ENCODE results near the gene FLOT1.

The FLOT1 gene

DNA sequence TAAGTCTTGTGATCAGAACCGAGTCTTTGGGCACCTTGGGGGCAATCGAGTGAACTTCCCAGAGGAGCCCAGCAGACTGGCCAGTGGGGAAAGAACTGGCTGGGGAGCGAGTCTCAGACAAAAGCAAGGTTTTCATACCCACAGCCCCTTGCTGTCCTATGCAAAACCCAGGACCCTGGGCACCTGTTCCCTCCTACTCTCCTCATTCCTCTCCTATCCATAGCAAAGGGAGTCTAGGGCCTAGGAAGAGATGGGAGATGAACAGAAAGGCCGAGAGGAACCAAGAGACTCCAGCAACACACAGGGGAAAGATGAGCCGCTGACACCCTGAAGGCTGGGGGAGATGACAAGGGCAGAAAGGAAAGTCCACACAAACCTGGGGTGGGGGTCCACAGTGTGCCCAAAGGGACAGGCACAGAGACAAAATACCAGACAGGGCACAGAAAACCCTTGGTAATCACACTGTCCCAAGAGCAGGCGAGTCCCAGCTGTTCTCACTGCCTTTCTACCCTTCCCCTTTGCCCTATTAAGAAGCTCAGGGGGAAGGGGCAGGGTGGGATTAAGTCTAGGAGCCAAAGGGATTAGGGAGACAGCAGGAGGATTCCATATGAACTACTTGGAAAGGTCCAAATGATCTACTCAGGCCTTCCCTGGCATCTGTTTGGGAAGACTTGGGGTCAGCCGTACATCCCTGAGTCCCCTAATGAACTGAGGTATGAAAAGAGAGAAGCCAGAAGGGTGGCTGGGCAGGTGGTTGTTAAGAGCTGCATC, 62.5 kb downstream of the FLOT1 start:
- no peak for DNase-seq (ENCODE audit: low spot score)

DNA sequence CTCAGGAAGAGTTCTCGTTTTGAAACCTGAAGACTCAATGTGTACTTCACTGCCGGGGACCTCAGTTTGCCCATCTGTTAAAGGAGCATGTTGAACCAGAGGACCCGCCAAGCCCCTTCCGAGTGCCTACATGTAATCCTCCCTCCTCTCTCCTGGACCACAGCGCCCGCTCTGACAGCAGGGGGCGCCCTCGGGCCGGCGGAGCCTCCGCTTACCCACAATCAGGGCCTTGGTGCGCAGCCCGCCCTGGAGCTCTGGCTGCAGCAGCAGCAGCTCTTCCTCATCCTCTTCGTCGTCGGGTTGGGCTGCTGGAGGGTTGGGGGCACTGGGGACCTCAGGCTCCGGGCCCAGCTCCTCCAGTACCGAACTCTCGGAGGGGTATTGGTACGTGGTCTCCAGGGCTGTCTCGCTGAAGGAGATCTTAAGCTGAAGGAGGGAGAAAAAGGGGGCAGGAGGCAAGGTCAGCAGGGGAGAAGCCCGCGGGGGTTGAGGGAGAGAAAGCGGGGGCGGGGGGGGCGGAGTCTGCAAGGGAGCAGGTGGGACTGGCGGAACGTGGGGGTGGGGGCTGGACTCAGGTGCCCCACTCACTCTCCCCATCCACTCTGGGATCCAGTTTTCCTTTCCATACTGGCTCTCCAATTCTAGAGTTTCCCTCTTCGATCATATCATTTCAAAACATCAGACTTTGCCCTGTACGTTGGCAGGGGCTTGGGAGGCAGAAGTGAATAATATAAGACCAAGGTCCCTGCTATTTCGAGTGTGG, 63.3 kb downstream of the FLOT1 start:
- peak; percentile 87 for DNase-seq (ENCODE audit: low spot score)

All from GM03348 (cell line).